EL (cell line): ENCODE data around the gene MYL3.
"Not testable (repeated sequence)": the region's sequence is repeated elsewhere in the genome, so short reads cannot be mapped to it uniquely, and the experiment has no call there.

ENCODE experiments used
- DNase-seq: peaks from one replicate; pipeline ENCODE4 v3.0.0-alpha.2; 2016

The MYL3 gene

GRCh38 chr3:46849045-46849631 lies 14.1 kb downstream of the MYL3 start:
- no peak for DNase-seq

DNA sequence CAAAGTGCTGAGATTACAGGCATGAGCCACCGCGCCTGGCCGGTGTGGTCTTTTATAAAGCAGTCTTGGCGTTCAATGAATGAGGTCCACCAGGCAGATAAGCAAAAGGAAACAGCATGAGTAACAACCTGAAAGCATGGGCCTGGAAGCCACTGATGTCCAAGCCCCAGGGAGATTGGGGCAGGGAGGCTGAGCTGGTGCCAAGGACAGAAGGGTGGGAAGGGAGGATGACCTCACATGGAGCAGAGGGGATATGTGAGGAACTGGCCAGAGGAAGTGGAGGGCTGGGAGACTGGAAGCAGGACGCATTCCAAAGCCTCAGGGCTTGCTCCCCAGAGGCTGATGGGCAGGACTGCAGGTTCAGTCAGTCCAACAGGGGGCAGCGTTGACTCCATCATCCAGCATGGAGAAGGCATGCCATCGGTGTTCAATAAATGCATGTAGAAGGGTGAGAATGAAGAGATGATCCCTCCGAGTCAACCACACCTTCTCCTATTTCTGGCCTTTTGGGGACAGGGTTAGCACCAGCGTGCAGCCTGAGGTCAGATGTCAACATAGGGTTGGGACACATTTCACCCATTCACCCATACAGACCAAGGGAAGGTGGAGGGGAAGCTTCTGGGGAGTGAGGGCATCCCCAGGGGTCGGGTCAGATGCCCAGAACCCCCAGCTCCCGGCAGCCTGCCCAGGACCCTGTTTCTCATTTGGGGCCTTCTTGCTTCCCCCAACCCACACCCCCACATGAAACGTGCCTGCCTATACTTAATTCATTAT lies 14.8 kb downstream of the MYL3 start:
- DNase-seq = peak; percentile 93

GRCh38 chr3:46847744-46848143 lies 15.5 kb downstream of the MYL3 start:
- DNase-seq = no peak

DNA sequence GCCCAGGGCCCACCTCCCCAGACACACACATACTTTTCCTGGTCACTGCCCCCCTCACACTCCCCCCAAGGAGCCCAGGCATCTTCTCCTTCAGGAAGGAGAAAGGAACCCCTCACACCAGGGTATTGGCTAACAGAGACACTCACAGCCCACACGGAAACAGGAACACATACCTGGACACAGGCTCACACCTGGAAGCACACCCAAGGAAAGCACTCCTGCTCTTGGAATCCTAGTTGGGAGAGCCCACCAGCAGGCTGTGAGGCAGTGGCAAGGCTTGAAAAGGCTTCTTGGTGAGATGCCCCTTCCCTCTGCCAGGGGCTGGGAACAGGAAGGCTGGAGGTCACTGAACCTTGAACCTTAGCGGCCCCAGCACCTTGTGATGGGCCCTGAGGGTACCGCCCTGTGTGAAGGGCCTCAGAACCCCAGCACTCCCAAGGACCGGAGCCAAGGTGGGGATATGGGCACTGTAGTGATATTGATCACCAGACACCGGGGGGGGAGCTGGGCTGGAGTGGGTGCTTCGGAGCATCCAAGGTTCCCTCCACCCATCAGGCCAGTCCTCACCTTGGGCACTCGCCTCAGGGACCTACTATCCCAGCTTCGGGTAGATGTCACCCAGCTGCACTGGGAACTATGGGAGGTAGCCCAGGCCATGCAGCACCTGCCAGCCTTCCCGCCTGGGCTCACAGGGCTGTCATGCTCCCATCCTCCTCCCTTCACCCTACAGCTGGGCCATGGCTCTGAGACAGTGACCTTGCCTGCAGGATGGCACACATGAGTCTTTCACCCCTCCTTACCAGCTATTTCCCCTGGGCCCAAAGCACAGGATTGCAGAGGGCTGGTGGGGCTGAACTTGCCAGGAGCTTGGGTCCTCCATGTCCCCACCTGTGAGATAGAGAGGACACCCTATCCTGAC lies 16.4 kb downstream of the MYL3 start:
- no peak for DNase-seq

DNA sequence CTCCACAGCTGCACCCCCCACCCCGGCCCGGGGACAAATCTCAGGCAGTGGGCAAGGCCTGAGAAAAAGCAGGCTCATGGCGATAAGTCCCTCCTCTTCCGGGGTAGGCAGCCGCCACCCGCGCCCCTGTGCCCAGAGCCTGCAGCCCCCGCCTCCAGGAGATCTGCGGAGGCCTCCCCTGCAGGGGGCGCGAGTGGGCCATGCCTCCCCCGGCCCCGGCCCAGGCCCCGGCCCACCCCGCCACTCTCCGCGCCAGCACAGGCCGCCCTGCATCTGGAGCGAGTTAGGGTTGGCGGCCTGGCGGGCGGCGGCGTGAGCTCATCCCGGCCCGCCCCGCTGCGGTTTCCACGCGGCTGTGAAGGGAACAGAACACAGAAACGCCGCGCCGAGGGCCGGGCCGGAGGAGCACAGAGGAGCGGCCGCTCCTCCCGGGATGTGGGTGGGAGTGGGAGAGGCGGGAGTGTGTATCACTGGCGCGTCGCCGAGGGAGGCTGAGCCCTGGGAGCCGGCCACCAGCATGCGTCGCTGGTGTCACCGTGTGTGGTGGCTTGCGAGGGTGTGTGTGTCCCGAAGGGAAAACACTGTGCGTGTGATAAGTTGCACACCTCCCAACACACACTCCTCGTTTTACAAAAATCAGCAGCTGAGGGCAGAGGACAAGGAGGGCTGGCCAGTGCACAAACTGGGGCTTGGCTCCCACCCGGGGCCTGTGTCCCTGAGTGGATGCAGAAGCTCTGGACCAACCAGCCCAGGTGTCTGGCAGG lies 17.2 kb downstream of the MYL3 start:
- peak; percentile 82 for DNase-seq

GRCh38 chr3:46845397-46845859 lies 17.8 kb downstream of the MYL3 start:
- DNase-seq = peak; percentile 73

DNA sequence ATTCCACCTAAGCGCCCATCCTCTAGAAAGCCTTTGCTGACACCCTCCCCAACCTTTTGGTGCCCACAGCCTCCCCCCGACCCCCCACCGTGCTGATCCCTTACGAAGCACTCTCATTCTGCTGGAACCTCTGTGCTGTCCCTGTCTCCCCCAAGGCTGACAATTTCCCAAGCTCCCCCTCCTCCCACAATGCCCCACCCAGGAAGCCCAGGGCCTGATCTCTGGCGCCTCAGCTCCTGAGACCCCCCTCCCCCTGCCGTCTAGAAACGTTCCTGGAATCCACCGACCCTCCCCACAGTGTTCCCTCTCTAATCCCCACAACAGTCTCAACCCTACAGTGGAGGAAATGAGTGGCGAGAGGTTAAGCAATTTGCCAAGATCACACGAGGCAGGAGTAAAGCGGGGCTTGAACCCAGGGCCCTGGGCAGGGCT lies 18.3 kb downstream of the MYL3 start:
- no peak for DNase-seq

DNA sequence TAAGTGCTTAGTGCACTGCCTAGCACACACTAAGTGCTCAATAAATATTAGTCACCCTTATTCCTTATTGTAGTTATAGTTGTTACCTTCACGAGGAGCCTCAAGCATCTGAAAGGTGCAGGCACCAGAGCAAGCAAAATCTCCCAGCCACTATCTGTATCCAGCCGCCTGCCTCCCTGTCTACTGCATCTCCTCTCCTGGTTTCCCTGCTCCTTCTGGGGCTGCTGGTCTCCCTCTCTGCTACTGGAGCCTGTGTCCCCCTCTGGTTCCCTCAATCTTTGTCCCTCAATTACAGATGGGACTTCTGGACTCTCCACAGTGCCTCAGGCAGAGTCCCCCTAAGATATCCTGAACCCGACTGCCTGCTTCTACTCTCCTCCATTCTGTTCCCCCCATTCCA lies 18.8 kb downstream of the MYL3 start:
- no peak for DNase-seq

- no peak for DNase-seq
Measured at GRCh38 chr3:46843508-46843907, 19.7 kb downstream of the MYL3 start.

GRCh38 chr3:46840491-46840890 lies 22.8 kb downstream of the MYL3 start:
- DNase-seq = no peak

- DNase-seq = no peak
Measured at GRCh38 chr3:46838301-46838700, 24.9 kb downstream of the MYL3 start.

GRCh38 chr3:46835491-46835890 lies 27.8 kb downstream of the MYL3 start:
- no peak for DNase-seq

DNA sequence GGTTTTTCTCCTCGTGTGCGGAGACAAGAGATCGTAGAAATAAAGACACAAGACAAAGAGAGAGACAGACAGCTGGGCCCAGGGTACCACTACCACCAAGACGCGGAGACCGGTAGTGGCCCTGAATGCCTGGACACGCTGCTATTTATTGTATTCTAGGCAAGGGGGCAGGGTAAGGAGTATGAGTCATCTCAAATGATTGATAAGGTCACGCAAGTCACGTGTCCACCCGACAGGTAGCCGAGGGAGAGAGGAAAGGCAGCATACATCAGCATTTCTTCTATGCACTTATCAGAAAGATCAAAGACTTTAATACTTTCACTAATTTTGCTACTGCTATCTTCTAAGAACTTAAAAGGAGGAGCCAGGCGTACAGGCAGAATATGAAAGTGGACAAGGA lies 28.2 kb downstream of the MYL3 start:
- no peak for DNase-seq

DNA sequence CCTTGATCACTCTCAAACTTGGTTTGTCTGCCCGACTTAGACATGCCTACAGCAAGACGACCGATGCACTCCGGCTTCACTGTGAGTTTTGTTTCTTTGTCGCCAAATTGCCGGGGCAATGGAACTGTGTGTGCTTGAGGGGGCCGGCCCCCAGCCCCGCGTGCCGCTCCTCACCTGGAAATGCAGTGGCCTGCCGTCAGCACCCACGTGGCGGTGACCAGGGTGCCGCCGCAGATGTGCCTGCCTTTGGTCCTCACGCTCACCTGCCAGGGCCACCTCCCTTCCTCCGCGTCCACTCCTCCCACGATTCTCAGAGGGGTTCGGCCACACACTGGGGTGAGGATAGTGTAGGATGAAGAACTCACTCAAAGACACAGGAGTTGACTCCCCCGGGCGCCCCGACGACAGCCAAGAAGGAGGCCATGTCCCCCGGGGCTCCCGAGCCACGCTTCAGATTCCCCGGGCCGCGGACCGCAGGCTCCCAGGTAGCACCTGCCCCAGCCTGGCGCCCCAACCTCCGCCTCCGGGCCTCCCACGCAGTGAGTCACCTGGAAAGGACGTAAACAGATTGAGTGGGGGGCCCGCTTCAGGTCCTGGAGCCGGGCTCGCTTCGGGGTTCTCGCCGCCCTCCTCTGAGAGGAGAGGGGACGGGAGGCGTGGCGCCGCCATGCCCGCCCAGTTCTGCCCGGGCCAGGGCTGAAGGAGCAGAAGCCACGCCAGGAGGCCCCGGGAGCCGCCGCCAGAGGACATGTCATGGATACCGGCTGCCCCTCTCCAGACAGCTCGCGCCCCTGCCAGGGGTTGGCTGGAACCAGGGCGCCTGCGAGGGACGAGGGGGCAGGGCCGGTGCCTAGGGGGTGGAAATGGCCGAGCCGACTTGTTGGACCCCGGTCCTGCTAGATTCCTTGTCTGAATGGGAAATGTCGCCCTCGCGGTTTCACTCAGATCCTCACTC lies 29.6 kb downstream of the MYL3 start:
- no peak for DNase-seq

- DNase-seq = no peak
Measured at GRCh38 chr3:46831841-46832240, 31.4 kb downstream of the MYL3 start.

DNA sequence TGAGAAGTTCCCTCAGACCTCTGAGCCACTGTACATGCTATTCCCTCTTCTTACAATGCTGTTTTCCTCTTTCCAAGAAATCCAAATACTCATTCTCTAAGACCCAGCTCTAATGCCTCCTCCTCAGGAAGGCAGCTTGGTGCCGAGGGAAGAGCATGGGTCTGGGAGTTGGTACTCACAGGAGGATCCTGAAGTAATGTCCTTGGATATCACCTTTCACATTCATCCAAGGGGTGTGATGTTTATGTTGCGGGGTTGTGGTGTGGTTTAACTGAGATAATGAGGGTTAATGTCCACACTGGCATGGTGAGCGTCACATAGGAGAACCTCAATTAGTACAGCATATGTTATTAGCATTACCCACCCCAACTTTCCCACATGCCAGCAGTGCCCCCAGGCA lies 31.9 kb downstream of the MYL3 start:
- no peak for DNase-seq

DNA sequence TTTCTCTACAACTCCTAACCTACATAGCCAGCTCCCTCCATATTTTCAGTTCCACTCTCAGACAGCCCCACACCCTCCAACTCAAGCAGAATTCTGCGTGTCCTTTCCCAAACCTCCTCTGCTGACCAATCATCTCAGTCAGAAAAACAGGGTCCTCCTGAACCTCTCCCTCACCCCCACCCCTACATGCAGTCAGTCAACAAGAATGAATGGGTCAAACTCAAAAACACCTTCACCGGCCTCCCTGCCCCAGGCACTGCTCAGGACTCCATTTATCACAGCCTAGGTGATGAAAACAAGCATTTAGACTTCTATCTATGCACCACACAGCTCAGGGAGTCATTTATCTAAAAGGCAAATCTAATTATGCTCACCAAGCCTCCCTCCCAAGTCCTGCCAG lies 32.4 kb downstream of the MYL3 start:
- DNase-seq = no peak

DNA sequence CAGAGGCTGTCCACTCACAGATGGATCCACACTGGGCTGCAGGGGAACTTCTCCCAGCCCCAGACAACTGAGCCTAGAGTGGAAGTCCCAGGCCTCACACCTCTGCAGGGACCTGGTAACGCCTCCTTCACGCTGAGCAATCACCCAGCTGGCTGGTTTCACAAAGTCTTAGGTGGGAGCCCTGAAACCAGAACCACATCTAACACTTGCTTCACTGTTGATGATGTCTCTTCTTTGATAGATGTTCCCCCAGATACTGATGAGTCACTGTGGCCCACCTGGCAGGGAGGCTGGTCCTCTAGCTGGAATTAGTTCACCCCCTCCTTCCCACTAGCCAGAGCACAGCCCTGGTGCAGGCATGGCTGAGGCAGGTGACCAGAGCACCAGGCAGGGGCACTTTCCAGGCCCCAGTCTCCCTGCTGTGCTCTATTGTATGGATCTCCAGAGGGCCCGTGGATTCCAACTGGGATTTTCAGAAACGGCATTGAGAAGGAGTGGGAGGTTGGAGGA lies 33.5 kb downstream of the MYL3 start:
- DNase-seq = no peak

DNA sequence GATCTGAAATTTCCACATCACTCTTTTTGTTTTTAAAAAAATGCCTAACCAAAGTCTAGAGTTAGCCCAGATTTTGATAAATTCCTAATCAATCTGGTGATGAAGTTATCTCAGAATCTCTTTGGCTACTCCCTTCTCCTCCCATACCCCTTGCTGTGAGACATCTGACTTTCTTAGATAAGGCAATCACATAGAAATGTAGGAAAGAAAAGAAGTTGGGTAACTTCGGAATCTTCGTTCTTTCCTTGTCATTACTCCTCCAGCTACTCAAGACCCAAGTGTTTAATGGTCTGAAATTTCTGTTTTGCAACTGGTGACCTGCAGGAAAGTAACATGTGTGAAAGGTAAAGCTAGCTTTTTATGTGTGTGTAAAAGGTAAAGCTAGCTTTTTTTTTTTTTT lies 37.8 kb downstream of the MYL3 start:
- no peak for DNase-seq

GRCh38 chr3:46824211-46824970 lies 38.9 kb downstream of the MYL3 start:
- no peak for DNase-seq

DNA sequence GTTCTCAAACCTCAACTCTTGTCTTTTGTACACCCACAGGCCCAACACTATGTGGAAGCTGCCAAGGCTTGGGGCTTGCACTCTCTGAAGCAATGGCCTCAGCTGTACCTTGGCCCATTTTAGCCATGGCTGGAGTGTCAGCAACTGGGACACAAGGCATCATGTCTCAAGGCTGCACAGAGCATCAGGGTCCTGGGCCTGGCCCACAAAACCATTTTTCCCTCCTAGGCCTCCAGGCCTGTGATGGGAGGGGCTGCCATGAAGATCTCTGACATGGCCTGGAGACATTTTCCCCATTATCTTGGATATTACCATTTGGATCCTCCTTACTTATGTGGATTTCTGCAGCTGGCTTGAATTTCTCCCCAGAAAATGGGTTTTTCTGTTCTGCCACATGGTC lies 39.9 kb downstream of the MYL3 start:
- DNase-seq = not testable (repeated sequence)
